ENCODE measurements around the gene LGSN. TPM values are rescaled to one million over a fixed set of nuclear protein-coding genes. Genes with fewer than 3 reads are reported as not detected.
A peak's percentile ranks its signal among the peaks of the same experiment; 100 is the strongest.

Gene LGSN
- total and polyA plus RNA-seq, 2 of the 13 experiments (the other 11 are each of a cell fraction or from before 2014, with no cell fraction given): 0.13 to 0.63 TPM

GRCh38 chr6:63245909-63246308 lies 73.9 kb downstream of the LGSN start (continued):
- TF ChIP-seq SKIL (CRISPR knock-in tag; IDR thresholded peaks at IDR 0.05; ENCODE audit: borderline replicate concordance) (no peak), GTF2F1 (IDR thresholded peaks at IDR 0.05; ENCODE audit: low read length) (no peak), SIN3B (IDR thresholded peaks at IDR 0.05; ENCODE audit: low read length) (no peak), POLR2A (IDR thresholded peaks at IDR 0.05; ENCODE audit: insufficient read depth in 1 of 2, low read depth in 2 of 2, low read length in 2 of 2) (no peak), CBX5 (CRISPR knock-in tag; IDR thresholded peaks at IDR 0.05; ENCODE audit: borderline replicate concordance) (no peak)
- TF ChIP-seq, protein P1, sequence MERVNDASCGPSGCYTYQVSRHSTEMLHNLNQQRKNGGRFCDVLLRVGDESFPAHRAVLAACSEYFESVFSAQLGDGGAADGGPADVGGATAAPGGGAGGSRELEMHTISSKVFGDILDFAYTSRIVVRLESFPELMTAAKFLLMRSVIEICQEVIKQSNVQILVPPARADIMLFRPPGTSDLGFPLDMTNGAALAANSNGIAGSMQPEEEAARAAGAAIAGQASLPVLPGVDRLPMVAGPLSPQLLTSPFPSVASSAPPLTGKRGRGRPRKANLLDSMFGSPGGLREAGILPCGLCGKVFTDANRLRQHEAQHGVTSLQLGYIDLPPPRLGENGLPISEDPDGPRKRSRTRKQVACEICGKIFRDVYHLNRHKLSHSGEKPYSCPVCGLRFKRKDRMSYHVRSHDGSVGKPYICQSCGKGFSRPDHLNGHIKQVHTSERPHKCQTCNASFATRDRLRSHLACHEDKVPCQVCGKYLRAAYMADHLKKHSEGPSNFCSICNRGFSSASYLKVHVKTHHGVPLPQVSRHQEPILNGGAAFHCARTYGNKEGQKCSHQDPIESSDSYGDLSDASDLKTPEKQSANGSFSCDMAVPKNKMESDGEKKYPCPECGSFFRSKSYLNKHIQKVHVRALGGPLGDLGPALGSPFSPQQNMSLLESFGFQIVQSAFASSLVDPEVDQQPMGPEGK (CRISPR knock-in tag; IDR thresholded peaks at IDR 0.05): no peak
- TF ChIP-seq, protein P2, sequence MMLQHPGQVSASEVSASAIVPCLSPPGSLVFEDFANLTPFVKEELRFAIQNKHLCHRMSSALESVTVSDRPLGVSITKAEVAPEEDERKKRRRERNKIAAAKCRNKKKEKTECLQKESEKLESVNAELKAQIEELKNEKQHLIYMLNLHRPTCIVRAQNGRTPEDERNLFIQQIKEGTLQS (CRISPR knock-in tag; IDR thresholded peaks at IDR 0.05): no peak

GRCh38 chr6:63245420-63245819 lies 74.4 kb downstream of the LGSN start:
- intact Hi-C loops (cut with micrococcal nuclease; ENCODE audit: unreplicated experiment): no loop called here
- no peaks in the 10 kb centered on the region for H3K36me3 ChIP-seq (replicated peaks in 1 of 2; ENCODE audit: control insufficient read depth in 1 of 2, insufficient read depth in 2 of 2, low read length in 2 of 2)
- H3K4me1 ChIP-seq (ENCODE audit: insufficient read depth, low read length): 0 out of 2 replicates have a peak, but pooled peaks cover 4% of the 10 kb centered on the region
- no TSS peak for BruUV-seq (replicated peaks)
- H3K9me3 ChIP-seq (ENCODE audit: low read length): no peaks in the 10 kb centered on the region
- peak; percentile 51 for DNase-seq (ENCODE audit: low spot score)
- no peak overlapping the region for H2AFZ ChIP-seq (ENCODE audit: low read length)
- ChIA-PET CTCF (ENCODE audit: low intra/inter-chr PET ratio, low total read pairs) (no interaction called here), POLR2A (no interaction called here)
- H3K4me2 ChIP-seq (ENCODE audit: low read depth, low read length): no peak overlapping the region
- no peak overlapping the region for H3K27ac ChIP-seq (ENCODE audit: extremely low read length, insufficient read depth, low read length)
- no peak overlapping the region for H3K9ac ChIP-seq (ENCODE audit: insufficient read depth, low read depth, low read length)
- 5% methylated on average over 2 of the region's 2 CpGs for WGBS (ENCODE audit: low lambda C conversion rate)
- H3K4me3 ChIP-seq (replicated peaks in 1 of 3; ENCODE audit: insufficient read depth in 1 of 3, low read depth in 2 of 3, low read length in 3 of 3): no peak overlapping the region
- no peaks in the 10 kb centered on the region for H3K79me2 ChIP-seq (ENCODE audit: insufficient read depth, low read length)
- FAIRE-seq: peak; percentile 4
- in situ Hi-C loops (cut with HindIII; ENCODE audit: extremely low pct_ligation_motif_present, low pct_unique_long_range_greater_than_20kb): no loop called here
- H3K27me3 ChIP-seq (ENCODE audit: control insufficient read depth in 1 of 2, insufficient read depth in 2 of 2, low read length in 2 of 2): no peaks in the 10 kb centered on the region
- no peaks in the 10 kb centered on the region for H4K20me1 ChIP-seq (ENCODE audit: insufficient read depth, low read length)
- ATAC-seq: peak; percentile 54; the same call in 2 of the 3 replicates
- TF ChIP-seq CBFB (CRISPR knock-in tag; IDR thresholded peaks at IDR 0.05): no peak
- no peak for TF ChIP-seq ZFP90 (CRISPR knock-in tag; IDR thresholded peaks at IDR 0.05; ENCODE audit: borderline replicate concordance)
- no peak for TF ChIP-seq SMAD9 (CRISPR knock-in tag; IDR thresholded peaks at IDR 0.05)
- TF ChIP-seq ZNF224 (CRISPR knock-in tag; IDR thresholded peaks at IDR 0.05): no peak
- no peak for TF ChIP-seq SOX6 (IDR thresholded peaks at IDR 0.05)
- peak; percentile 39; the same call in 1 of the 2 replicates for TF ChIP-seq SOX6 (CRISPR knock-in tag; IDR thresholded peaks at IDR 0.05)
- no peak for TF ChIP-seq ZNF652 (CRISPR knock-in tag; IDR thresholded peaks at IDR 0.05; ENCODE audit: borderline replicate concordance, low read depth)
- no peak for TF ChIP-seq REL (CRISPR knock-in tag; conservative IDR thresholded peaks at IDR 0.05)
- no peak for TF ChIP-seq ZFP82 (CRISPR knock-in tag; IDR thresholded peaks at IDR 0.05; ENCODE audit: borderline replicate concordance)
- TF ChIP-seq SCMH1 (CRISPR knock-in tag; IDR thresholded peaks at IDR 0.05; ENCODE audit: borderline replicate concordance): no peak
- TF ChIP-seq ATF7 (IDR thresholded peaks at IDR 0.05): peak; percentile 75
- TF ChIP-seq ATF7 (CRISPR knock-in tag; IDR thresholded peaks at IDR 0.05): no peak
- TF ChIP-seq FOXA3 (CRISPR knock-in tag; IDR thresholded peaks at IDR 0.05): peak; percentile 74
- 0 out of 2 replicates have a peak, but pooled peaks have one; percentile 30 for TF ChIP-seq ZNF749 (CRISPR knock-in tag; IDR thresholded peaks at IDR 0.05; ENCODE audit: borderline replicate concordance)
- no peak for TF ChIP-seq FOXA1 (IDR thresholded peaks at IDR 0.05)
- peak; percentile 28; the same call in 1 of the 2 replicates for TF ChIP-seq FOXA1 (CRISPR knock-in tag; IDR thresholded peaks at IDR 0.05)
- TF ChIP-seq NFKBIZ (CRISPR knock-in tag; IDR thresholded peaks at IDR 0.05): 0 out of 2 replicates have a peak, but pooled peaks have one; percentile 29

All from HepG2 (cell line).